Ureter (tissue), 1 donor: ENCODE results near the gene RPGRIP1. TPM values are rescaled to one million over a fixed set of nuclear protein-coding genes. Genes with fewer than 3 reads are reported as not detected.
"Not testable (repeated sequence)": the region's sequence is repeated elsewhere in the genome, so short reads cannot be mapped to it uniquely, and the experiment has no call there.

ENCODE experiments used
- DNase-seq: peaks from one replicate; pipeline ENCODE4 v3.0.0-alpha.2; 2020; ENCODE audit warnings: low spot score
- total RNA-seq: library from RNA; stranded (reverse); gene quantifications from one replicate; pipeline ENCODE4 v1.2.4, GENCODE V29; 2023
- donor health status: DM: yes; HTN: yes; CAD: no.

The RPGRIP1 gene
- total RNA-seq, result 0.49 TPM

GRCh38 chr14:21279783-21280182 is at the start of gene RPGRIP1:
Gene RPGRIP1, plus strand, starts transcription at chr14:21280083. Its CDS starts 7,894 bp downstream, at chr14:21287977.
- no peak for DNase-seq

GRCh38 chr14:21231020-21231652 is 48.7 kb upstream of the RPGRIP1 start:
- DNase-seq, result no peak

GRCh38 chr14:21233457-21234076 is 46.3 kb upstream of the RPGRIP1 start:
- no peak for DNase-seq

GRCh38 chr14:21234112-21234511 is 45.8 kb upstream of the RPGRIP1 start:
- DNase-seq, result no peak

- no peak for DNase-seq
These were observed 42.7 kb upstream of the RPGRIP1 start for GRCh38 chr14:21236948-21237797.

- no peak for DNase-seq
These were observed 40.9 kb upstream of the RPGRIP1 start for GRCh38 chr14:21238823-21239518.

GRCh38 chr14:21240417-21240816 is 39.5 kb upstream of the RPGRIP1 start:
- DNase-seq, result no peak

GRCh38 chr14:21241218-21241819 is 38.6 kb upstream of the RPGRIP1 start:
- DNase-seq, result no peak

GRCh38 chr14:21244544-21244943 is 35.3 kb upstream of the RPGRIP1 start:
- DNase-seq, result no peak

- DNase-seq, result no peak
These were observed 34.1 kb upstream of the RPGRIP1 start for GRCh38 chr14:21245813-21246212.

GRCh38 chr14:21248338-21248737 is 31.5 kb upstream of the RPGRIP1 start:
- no peak for DNase-seq

GRCh38 chr14:21248739-21249411 is 31.0 kb upstream of the RPGRIP1 start:
- DNase-seq, result no peak

- DNase-seq, result no peak
These were observed 28.7 kb upstream of the RPGRIP1 start for GRCh38 chr14:21251215-21251614.

- DNase-seq, result no peak
These were observed 27.7 kb upstream of the RPGRIP1 start for GRCh38 chr14:21252149-21252548.

- no peak for DNase-seq
These were observed 24.3 kb upstream of the RPGRIP1 start for GRCh38 chr14:21255385-21256101.

- not testable (repeated sequence) for DNase-seq
These were observed 23.8 kb upstream of the RPGRIP1 start for GRCh38 chr14:21256102-21256447.

GRCh38 chr14:21256539-21257393 is 23.1 kb upstream of the RPGRIP1 start:
- DNase-seq, result no peak

- no peak for DNase-seq
These were observed 22.4 kb upstream of the RPGRIP1 start for GRCh38 chr14:21257394-21257909.
